H9 (cell line): Measurements from ENCODE around the gene GLS. TPM values are rescaled to one million over a fixed set of nuclear protein-coding genes. Genes with fewer than 3 reads are reported as not detected.

Experiments
- DNase-seq: peaks from one replicate; pipeline ENCODE4 v3.0.0-alpha.2; 2017
- H2AFZ ChIP-seq: one replicate; pipeline ENCODE4 v1.6.1; 2013; ENCODE audit warnings: mild to moderate bottlenecking, low read length, control low read depth, moderate library complexity
- H2AK5ac ChIP-seq: 2 replicates; pipeline ENCODE4 v1.6.1; 2013; ENCODE audit warnings: low read length, control low read depth, mixed read lengths; ENCODE audit not compliant: insufficient read length
- H2BK120ac ChIP-seq: one replicate; pipeline ENCODE4 v1.6.1; 2013; ENCODE audit warnings: low read depth, mild to moderate bottlenecking, low read length, control low read depth, inconsistent platforms; ENCODE audit not compliant: poor library complexity, severe bottlenecking
- H2BK12ac ChIP-seq: 2 replicates; pipeline ENCODE4 v1.6.1; 2013; ENCODE audit warnings: low read length, control low read depth, mixed read lengths, low read depth; ENCODE audit not compliant: insufficient read length
- H2BK15ac ChIP-seq: 2 replicates; pipeline ENCODE4 v1.6.1; 2013; ENCODE audit warnings: low read depth, low read length, control low read depth
- H2BK20ac ChIP-seq: one replicate; pipeline ENCODE4 v1.6.1; 2013; ENCODE audit warnings: low read depth, mild to moderate bottlenecking, low read length, control low read depth, inconsistent platforms; ENCODE audit not compliant: poor library complexity, severe bottlenecking
- H2BK5ac ChIP-seq: 2 replicates; pipeline ENCODE4 v1.6.1; 2013; ENCODE audit warnings: low read length, control low read depth, mixed read lengths; ENCODE audit not compliant: insufficient read length
- H3K14ac ChIP-seq: 2 replicates; pipeline ENCODE4 v1.6.1; 2013; ENCODE audit warnings: low read length, control low read depth; ENCODE audit not compliant: insufficient read depth
- H3K18ac ChIP-seq: 2 replicates; pipeline ENCODE4 v1.6.1; 2013; ENCODE audit warnings: low read depth, mild to moderate bottlenecking, mixed read lengths, low read length, control low read depth; ENCODE audit not compliant: insufficient read length
- H3K23ac ChIP-seq: 2 replicates; pipeline ENCODE4 v1.6.1; 2013; ENCODE audit warnings: low read length, control low read depth, mixed read lengths, low read depth; ENCODE audit not compliant: insufficient read length
- H3K23me2 ChIP-seq: 2 replicates; pipeline ENCODE4 v1.6.1; 2013; ENCODE audit warnings: low read depth, mild to moderate bottlenecking, mixed read lengths, low read length, control low read depth; ENCODE audit not compliant: insufficient read length, poor library complexity, severe bottlenecking
- H3K27ac ChIP-seq: 2 replicates; pipeline ENCODE4 v1.5.1; 2013; ENCODE audit warnings: low read length, control low read depth, mixed read lengths, low read depth; ENCODE audit not compliant: insufficient read length
- H3K27me3 ChIP-seq: 2 replicates; pipeline ENCODE4 v1.6.1; 2013; ENCODE audit warnings: low read length, control low read depth, inconsistent platforms; ENCODE audit not compliant: insufficient read depth
- H3K4ac ChIP-seq: 2 replicates; pipeline ENCODE4 v1.6.1; 2013; ENCODE audit warnings: low read depth, mild to moderate bottlenecking, control low read depth, inconsistent platforms, low read length, moderate library complexity
- H3K4me1 ChIP-seq: 2 replicates; pipeline ENCODE4 v1.6.1; 2013; ENCODE audit warnings: low read length, control low read depth, inconsistent platforms; ENCODE audit not compliant: insufficient read depth
- H3K4me2 ChIP-seq: 2 replicates; pipeline ENCODE4 v1.6.1; 2013; ENCODE audit warnings: low read length, control low read depth, mixed read lengths; ENCODE audit not compliant: insufficient read length, insufficient read depth
- H3K56ac ChIP-seq: 2 replicates; pipeline ENCODE4 v1.6.1; 2013; ENCODE audit warnings: low read depth, mild to moderate bottlenecking, mixed read lengths, low read length, control low read depth; ENCODE audit not compliant: insufficient read length
- H3K79me1 ChIP-seq: 2 replicates; pipeline ENCODE4 v1.6.1; 2013; ENCODE audit warnings: low read depth, mild to moderate bottlenecking, moderate library complexity, low read length, control low read depth, inconsistent platforms; ENCODE audit not compliant: insufficient read depth, poor library complexity, severe bottlenecking
- H3K79me2 ChIP-seq: 2 replicates; pipeline ENCODE4 v1.6.1; 2013; ENCODE audit warnings: low read length, control low read depth, inconsistent platforms; ENCODE audit not compliant: insufficient read depth
- H3K9ac ChIP-seq: 2 replicates; pipeline ENCODE4 v1.6.1; 2013; ENCODE audit warnings: low read length, control low read depth, mixed read lengths; ENCODE audit not compliant: insufficient read length; ENCODE audit errors: extremely low read depth
- H3K9me3 ChIP-seq: one replicate; pipeline ENCODE4 v1.6.1; 2013; ENCODE audit warnings: low read depth, low read length, inconsistent platforms; ENCODE audit not compliant: control insufficient read depth
- H3T11ph ChIP-seq: one replicate; pipeline ENCODE4 v1.6.1; 2013; ENCODE audit warnings: mild to moderate bottlenecking, low read length, control low read depth, inconsistent platforms
- H4K20me1 ChIP-seq: one replicate; pipeline ENCODE4 v1.6.1; 2013; ENCODE audit not compliant: control insufficient read depth, insufficient read length, insufficient read depth
- H4K5ac ChIP-seq: 2 replicates; pipeline ENCODE4 v1.6.1; 2013; ENCODE audit warnings: low read depth, mild to moderate bottlenecking, mixed read lengths, low read length, control low read depth; ENCODE audit not compliant: insufficient read length
- H4K8ac ChIP-seq: replicated peaks from 2 replicates; pipeline ENCODE4 v1.6.1; 2013; ENCODE audit warnings: low read length, control low read depth, mixed read lengths, low read depth; ENCODE audit not compliant: insufficient read length
- H4K91ac ChIP-seq: 2 replicates; pipeline ENCODE4 v1.6.1; 2013; ENCODE audit warnings: low read depth, mild to moderate bottlenecking, moderate library complexity, mixed read lengths, low read length, control low read depth; ENCODE audit not compliant: insufficient read length
- H3K27ac Mint-ChIP-seq, 3 experiments: 2 replicates in 2 of 3; 3 replicates in 1 of 3; pipeline ENCODE4 v1.8.0; 2020 to 2021; ENCODE audit warnings: mixed read lengths in 3 of 3, mild to moderate bottlenecking in 1 of 3, moderate library complexity in 1 of 3
- H3K27me3 Mint-ChIP-seq: 2 replicates; pipeline ENCODE4 v1.8.0; 2021; ENCODE audit warnings: low read depth, mild to moderate bottlenecking, moderate library complexity, mixed read lengths
- H3K36me3 Mint-ChIP-seq, 3 experiments: 2 replicates in 2 of 3; 3 replicates in 1 of 3; pipeline ENCODE4 v1.8.0; 2020 to 2021; ENCODE audit warnings: low read depth in 3 of 3, mixed read lengths in 3 of 3; ENCODE audit not compliant: insufficient read depth in 1 of 3
- H3K4me1 Mint-ChIP-seq, 2 experiments: 2 replicates each; pipeline ENCODE4 v1.8.0; 2020; ENCODE audit warnings: mixed read lengths in 2 of 2
- H3K4me3 Mint-ChIP-seq, 2 experiments: 2 replicates in 1 of 2; 3 replicates in 1 of 2; pipeline ENCODE4 v1.8.0; 2020 to 2021; ENCODE audit warnings: mild to moderate bottlenecking in 2 of 2, mixed read lengths in 2 of 2, moderate library complexity in 1 of 2
- H3K9me3 Mint-ChIP-seq, 2 experiments: 2 replicates in 1 of 2; 3 replicates in 1 of 2; pipeline ENCODE4 v1.8.0; 2020; ENCODE audit warnings: mild to moderate bottlenecking in 2 of 2, mixed read lengths in 2 of 2, moderate library complexity in 1 of 2
- WGBS: extraction: QIAGEN DNeasy Blood & Tissue Kit; methylation state at CpG from one replicate; pipeline ENCODE4 v1.1.7; 2013; ENCODE audit warnings: missing lambda C conversion rate, low lambda C conversion rate, mixed read lengths; ENCODE audit not compliant: insufficient read length; ENCODE audit errors: extremely low coverage; 5-methylcytosine and 5-hydroxymethylcytosine counted together
- total RNA-seq: library from RNA; stranded (reverse); gene quantifications from 2 replicates; pipeline ENCODE4 v1.2.1, GENCODE V29; 2021
- TF ChIP-seq, protein P1 (sequence below): fragments of 200-600 bp; sonication (generic); conservative IDR thresholded peaks from 3 replicates; pipeline ENCODE4 v1.8.0; 2021; ENCODE audit warnings: antibody characterized with exemption, mild to moderate bottlenecking

Gene GLS
- total RNA-seq, 1 experiment from 2014 or later = 69.3 TPM

DNA sequence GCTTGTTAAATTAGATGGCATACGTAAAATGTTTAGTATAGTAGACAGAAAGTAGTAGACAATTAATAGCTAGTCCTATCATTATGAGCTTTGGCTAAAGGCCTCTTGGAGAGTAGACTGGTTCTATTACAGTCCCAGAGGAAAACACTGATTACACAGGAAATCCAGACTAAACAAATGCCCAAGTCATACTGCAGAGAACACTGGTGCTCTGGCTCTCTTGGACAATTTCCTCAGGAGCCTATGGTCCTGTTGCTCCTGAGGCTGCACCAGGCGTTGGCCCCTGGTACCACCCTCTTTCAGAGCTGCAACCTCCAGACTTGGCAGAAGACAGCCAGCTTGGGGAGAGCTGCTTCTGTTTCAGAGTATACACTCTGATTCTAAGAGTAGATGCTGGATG, 91.6 kb downstream of the GLS start:
- H3T11ph ChIP-seq = no peak overlapping the region
- H2BK20ac ChIP-seq = no peak overlapping the region
- H2AK5ac ChIP-seq = no peak overlapping the region
- Mint-ChIP-seq H3K9me3 (no peaks in the 10 kb centered on the region), H3K27ac (no peak overlapping the region), H3K36me3 (peaks cover 29 to 83% (median 72%) of the 10 kb centered on the region in 3 experiments; a peak in 6 of 7 replicates), H3K4me1 (no peaks in the 10 kb centered on the region), H3K27me3 (no peaks in the 10 kb centered on the region), H3K4me3 (no peak overlapping the region)
- H3K18ac ChIP-seq = no peak overlapping the region
- H2BK120ac ChIP-seq = no peak overlapping the region
- H3K9me3 ChIP-seq = no peaks in the 10 kb centered on the region
- TF ChIP-seq, protein P1, sequence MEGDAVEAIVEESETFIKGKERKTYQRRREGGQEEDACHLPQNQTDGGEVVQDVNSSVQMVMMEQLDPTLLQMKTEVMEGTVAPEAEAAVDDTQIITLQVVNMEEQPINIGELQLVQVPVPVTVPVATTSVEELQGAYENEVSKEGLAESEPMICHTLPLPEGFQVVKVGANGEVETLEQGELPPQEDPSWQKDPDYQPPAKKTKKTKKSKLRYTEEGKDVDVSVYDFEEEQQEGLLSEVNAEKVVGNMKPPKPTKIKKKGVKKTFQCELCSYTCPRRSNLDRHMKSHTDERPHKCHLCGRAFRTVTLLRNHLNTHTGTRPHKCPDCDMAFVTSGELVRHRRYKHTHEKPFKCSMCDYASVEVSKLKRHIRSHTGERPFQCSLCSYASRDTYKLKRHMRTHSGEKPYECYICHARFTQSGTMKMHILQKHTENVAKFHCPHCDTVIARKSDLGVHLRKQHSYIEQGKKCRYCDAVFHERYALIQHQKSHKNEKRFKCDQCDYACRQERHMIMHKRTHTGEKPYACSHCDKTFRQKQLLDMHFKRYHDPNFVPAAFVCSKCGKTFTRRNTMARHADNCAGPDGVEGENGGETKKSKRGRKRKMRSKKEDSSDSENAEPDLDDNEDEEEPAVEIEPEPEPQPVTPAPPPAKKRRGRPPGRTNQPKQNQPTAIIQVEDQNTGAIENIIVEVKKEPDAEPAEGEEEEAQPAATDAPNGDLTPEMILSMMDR = no peak
- H3K79me1 ChIP-seq = no peaks in the 10 kb centered on the region
- WGBS = no CpG with 5 or more reads among the region's 2 CpGs
- H3K56ac ChIP-seq = no peak overlapping the region
- H2BK12ac ChIP-seq = no peak overlapping the region
- no peak overlapping the region for H3K27ac ChIP-seq
- no peak overlapping the region for H3K23ac ChIP-seq
- DNase-seq = no peak
- H4K91ac ChIP-seq = no peak overlapping the region
- no peak overlapping the region for H3K14ac ChIP-seq
- no peaks in the 10 kb centered on the region for H3K27me3 ChIP-seq
- no peak overlapping the region for H2AFZ ChIP-seq
- no peak overlapping the region for H4K5ac ChIP-seq
- no peak overlapping the region for H2BK15ac ChIP-seq
- peaks cover 3% of the 10 kb centered on the region for H3K23me2 ChIP-seq
- no peak overlapping the region for H3K4ac ChIP-seq
- no peak overlapping the region for H3K4me2 ChIP-seq
- H3K79me2 ChIP-seq = no peaks in the 10 kb centered on the region
- H3K9ac ChIP-seq = no peak overlapping the region
- no peak overlapping the region for H4K8ac ChIP-seq
- no peaks in the 10 kb centered on the region for H4K20me1 ChIP-seq
- no peak overlapping the region for H2BK5ac ChIP-seq
- H3K4me1 ChIP-seq = no peaks in the 10 kb centered on the region
